GM12873 (cell line): ENCODE measurements around the gene IFIT1.
A peak's percentile ranks its signal among the peaks of the same experiment; 100 is the strongest.

Experiments used
- TF ChIP-seq, protein P1 (sequence below): IDR thresholded peaks from 2 replicates; pipeline ENCODE4 v1.5.1; 2012; ENCODE audit warnings: low read depth, mild to moderate bottlenecking, moderate library complexity, low read length, control low read depth; ENCODE audit not compliant: insufficient read depth; ENCODE audit errors: missing control alignments

Gene IFIT1

GRCh38 chr10:89369156-89370105 is 23.0 kb upstream of the IFIT1 start:
- TF ChIP-seq, protein P1, sequence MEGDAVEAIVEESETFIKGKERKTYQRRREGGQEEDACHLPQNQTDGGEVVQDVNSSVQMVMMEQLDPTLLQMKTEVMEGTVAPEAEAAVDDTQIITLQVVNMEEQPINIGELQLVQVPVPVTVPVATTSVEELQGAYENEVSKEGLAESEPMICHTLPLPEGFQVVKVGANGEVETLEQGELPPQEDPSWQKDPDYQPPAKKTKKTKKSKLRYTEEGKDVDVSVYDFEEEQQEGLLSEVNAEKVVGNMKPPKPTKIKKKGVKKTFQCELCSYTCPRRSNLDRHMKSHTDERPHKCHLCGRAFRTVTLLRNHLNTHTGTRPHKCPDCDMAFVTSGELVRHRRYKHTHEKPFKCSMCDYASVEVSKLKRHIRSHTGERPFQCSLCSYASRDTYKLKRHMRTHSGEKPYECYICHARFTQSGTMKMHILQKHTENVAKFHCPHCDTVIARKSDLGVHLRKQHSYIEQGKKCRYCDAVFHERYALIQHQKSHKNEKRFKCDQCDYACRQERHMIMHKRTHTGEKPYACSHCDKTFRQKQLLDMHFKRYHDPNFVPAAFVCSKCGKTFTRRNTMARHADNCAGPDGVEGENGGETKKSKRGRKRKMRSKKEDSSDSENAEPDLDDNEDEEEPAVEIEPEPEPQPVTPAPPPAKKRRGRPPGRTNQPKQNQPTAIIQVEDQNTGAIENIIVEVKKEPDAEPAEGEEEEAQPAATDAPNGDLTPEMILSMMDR: peak; percentile 54

DNA sequence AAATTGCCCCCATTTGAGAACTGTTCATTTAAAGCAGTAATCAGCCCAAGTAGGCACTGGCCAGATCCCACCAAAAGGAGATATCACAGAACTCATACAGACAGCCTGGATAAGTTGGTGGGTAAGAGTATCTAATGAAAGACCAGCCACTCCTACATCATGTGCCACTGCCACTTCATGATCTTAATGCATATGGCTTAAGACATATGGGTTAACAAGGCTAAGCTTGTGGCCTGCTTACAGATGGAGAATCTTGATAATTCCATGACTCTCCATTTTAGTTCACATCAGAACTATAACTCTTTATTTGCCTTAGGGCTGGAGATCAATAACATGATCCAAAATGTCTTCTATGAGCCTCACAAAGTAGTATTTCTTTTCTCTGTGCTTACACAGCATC is 21.3 kb upstream of the IFIT1 start:
- TF ChIP-seq, protein P1: no peak

DNA sequence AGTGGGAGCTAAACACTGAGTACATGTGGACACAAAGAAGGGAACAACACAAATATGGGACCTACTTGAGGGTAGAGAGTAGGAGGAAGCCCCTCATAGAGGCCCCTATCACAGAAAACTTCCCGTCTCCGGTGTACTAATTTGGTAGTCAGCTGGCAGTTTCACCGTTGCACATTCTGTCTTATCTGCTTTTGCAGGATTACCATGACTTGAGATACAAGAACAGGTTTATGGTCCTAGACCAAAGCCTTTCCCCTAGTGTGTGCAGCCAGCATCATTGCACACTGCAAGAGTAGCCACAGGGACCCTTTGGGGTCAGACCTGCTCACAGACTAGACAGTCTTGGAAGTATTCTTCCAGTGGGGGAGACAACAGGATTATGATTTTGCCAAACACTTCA is 20.4 kb upstream of the IFIT1 start:
- TF ChIP-seq, protein P1: no peak

DNA sequence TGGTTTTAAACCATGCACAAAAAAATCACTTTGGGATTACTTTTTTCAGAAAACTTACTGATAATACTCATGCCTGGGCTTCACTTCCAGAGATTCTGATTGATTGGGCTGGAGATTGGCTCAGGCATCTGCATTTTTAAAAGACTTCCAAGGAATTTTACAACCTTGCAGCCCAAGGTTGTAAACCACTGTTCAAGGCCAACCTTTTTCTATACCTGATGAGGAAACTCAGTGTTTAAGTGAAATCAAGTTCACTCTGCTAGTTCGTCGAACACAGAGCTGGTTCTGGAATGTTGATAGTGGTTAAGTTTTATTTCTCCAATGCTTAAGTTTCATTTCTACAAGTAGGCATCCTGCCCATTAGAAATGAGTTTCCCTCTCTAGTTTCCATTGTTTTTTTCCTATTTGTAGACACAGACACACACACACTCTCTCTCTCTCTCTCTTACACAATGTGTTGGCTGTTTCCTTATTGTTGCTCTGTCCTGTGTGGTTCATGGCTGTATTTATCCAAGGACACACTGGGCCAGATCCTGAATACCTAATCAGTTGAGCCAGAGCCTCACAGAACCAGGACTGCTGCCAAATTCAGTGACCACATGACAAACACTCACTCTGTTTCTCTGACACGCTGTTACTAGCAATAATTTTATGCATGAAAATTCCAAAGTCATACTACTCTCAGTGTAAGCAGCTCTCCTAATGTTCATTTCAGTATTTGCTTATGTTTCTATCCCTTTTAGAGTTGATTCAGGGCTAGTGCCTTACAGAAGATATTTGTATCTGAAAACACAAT is 18.3 kb upstream of the IFIT1 start:
- TF ChIP-seq, protein P1: no peak

GRCh38 chr10:89374713-89375141 is 17.7 kb upstream of the IFIT1 start:
- TF ChIP-seq, protein P1: no peak

DNA sequence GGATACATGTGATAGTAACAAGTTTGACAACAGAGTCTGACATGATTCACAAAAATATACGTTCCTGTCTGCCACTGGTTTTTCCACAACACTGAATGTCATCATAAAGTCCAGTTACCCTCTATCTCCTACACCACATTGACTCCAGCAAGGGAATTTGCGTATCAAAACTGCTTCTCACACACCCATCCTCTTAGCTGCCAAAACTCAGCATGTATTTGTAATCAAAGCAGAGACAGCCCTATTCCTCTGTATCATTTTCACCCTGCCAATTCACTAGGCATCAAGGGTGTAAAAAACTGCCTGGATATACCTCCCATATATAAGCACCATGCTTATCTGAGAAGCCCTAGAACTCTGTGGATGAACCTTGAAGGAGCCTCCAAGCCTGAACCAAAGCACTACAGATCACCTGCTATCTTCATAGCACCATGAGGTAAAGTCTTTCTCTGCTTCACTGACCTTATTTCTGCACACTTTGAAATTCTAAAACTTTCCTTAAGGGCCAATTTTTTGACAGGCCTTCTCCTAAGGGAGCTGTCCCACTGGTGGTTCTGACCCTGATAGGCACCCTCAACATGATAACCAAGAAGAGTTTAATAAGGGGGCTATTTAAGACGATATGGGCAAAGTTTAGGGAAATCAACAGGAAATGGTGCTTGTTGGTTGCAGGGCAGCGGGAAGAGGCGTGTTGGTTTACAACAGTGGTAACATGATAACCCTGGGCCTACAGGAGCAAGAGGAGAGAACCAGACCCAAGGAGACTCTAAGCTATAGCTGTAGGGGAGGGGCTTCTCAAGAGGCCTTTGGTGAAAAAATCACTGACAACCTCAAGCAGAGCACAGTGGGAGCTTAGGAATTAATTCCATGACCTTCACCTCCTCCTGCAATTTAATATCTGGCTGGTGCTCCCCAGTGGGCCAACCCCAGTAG is 14.5 kb upstream of the IFIT1 start, which contains the start of gene IFIT1B:
Gene IFIT1B (plus strand): TSS at position 352 of the 933 bp plus-strand sequence. CDS start 80 bp downstream, at position 432.
- TF ChIP-seq, protein P1: no peak
